ENCODE results near the gene PRKAR1B. TPM values are rescaled to one million over a fixed set of nuclear protein-coding genes. Genes with fewer than 3 reads are reported as not detected.
A peak's percentile ranks its signal among the peaks of the same experiment; 100 is the strongest.

The PRKAR1B gene
- total RNA-seq, 2 donors from 2014 or later = 33.5 to 43.2 TPM

DNA sequence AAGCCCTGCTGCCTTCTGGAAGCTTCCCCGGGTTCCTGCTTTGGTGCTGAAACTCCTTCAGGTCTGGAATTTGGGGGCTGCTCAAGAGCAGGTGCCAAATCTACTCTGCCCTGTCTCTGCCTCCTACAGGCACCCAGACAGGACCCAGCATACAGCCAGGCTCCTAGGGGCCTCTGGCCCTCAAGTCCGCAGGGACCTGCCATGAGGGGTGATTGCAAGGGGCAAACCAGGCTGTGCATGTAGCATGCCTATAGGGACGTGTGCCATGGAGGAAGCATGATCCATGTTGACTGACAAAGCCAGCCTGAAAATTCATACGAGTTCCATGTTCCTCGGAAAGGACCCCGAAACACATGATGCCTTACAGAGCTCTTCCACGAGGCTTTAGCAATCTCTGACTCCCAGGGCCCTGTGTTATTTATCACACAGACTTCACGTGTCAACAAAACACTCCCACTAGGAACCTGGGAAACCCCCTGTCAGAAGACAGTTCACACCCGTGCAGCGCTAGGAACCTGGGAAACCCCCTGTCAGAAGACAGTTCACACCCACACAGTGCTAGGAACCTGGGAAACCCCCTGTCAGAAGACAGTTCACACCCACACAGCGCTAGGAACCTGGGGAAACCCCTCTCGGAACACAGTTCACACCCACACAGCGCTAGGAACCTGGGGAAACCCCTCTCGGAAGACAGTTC is 75.9 kb downstream of the PRKAR1B start:
- H3K4me1 Mint-ChIP-seq = no peaks in the 10 kb centered on the region
- H3K36me3 Mint-ChIP-seq (ENCODE audit: low read depth) = peaks cover 6% of the 10 kb centered on the region
- Histone ChIP-seq H3K4me3 (ENCODE audit: low read length) (no peak overlapping the region), H3K27me3 (ENCODE audit: control insufficient read depth, insufficient read depth, low read length, poor library complexity, severe bottlenecking) (no peaks in the 10 kb centered on the region), H3K9ac (ENCODE audit: extremely low read depth, low read length, poor library complexity, severe bottlenecking) (no peak overlapping the region), H3K9me3 (ENCODE audit: control insufficient read depth, low read length) (peaks cover 41% of the 10 kb centered on the region), H3K27ac (ENCODE audit: low read depth, low read length) (no peak overlapping the region), H3K4me1 (ENCODE audit: control insufficient read depth, insufficient read depth, low read length) (no peaks in the 10 kb centered on the region), H3K36me3 (ENCODE audit: control insufficient read depth, insufficient read depth, low read length) (no peaks in the 10 kb centered on the region)
- H3K4me3 Mint-ChIP-seq = no peak overlapping the region
- peaks cover 7% of the 10 kb centered on the region for H3K9me3 Mint-ChIP-seq
- no peaks in the 10 kb centered on the region for H3K27me3 Mint-ChIP-seq (ENCODE audit: insufficient read depth)
- TF ChIP-seq, protein P1, sequence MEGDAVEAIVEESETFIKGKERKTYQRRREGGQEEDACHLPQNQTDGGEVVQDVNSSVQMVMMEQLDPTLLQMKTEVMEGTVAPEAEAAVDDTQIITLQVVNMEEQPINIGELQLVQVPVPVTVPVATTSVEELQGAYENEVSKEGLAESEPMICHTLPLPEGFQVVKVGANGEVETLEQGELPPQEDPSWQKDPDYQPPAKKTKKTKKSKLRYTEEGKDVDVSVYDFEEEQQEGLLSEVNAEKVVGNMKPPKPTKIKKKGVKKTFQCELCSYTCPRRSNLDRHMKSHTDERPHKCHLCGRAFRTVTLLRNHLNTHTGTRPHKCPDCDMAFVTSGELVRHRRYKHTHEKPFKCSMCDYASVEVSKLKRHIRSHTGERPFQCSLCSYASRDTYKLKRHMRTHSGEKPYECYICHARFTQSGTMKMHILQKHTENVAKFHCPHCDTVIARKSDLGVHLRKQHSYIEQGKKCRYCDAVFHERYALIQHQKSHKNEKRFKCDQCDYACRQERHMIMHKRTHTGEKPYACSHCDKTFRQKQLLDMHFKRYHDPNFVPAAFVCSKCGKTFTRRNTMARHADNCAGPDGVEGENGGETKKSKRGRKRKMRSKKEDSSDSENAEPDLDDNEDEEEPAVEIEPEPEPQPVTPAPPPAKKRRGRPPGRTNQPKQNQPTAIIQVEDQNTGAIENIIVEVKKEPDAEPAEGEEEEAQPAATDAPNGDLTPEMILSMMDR (conservative IDR thresholded peaks at IDR 0.05) = no peak
- DNase-seq = no peak
- H3K27ac Mint-ChIP-seq = no peak overlapping the region
- WGBS, 2 experiments (ENCODE audit: insufficient coverage in 1 of 2, insufficient read length in 1 of 2) = 92 to 98% methylated on average over 9 to 11 of the region's 14 CpGs

DNA sequence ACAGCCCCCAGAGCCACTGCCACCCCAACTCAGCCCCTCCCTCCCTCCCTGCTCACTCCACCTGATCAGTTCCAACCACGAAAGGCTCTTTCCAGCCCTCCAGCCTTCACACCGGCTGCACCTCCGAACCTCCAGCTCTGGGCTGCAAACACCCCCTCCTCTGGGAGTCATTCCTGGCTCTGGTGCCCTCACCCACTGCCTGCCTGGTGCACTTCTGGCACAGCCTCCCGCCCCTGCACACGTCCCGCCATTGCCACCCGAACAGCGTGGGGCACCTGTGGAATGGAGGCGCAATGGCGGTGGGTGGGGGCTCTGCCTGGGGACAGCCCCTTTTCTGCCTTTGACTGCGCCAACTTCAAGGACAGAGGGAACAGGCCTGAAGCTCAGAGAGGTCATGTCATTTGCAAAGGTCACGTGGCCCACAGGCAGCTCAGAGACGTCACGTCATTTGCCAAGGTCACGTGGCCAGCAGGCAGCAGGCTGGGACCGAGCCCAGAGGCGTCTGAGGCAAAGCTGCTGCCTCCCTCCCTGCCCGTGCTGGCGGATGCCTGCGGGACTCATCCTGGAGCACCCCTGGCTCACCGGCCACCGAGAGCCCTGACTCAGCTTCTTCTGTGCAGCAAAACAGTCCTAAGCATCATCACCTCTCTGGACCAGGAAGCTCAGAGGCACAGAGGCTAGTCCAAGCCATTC is 76.6 kb downstream of the PRKAR1B start:
- Histone ChIP-seq H3K9me3 (ENCODE audit: control insufficient read depth, low read length) (peaks cover 34% of the 10 kb centered on the region), H3K27me3 (ENCODE audit: control insufficient read depth, insufficient read depth, low read length, poor library complexity, severe bottlenecking) (no peaks in the 10 kb centered on the region), H3K36me3 (ENCODE audit: control insufficient read depth, insufficient read depth, low read length) (no peaks in the 10 kb centered on the region), H3K4me1 (ENCODE audit: control insufficient read depth, insufficient read depth, low read length) (no peaks in the 10 kb centered on the region), H3K9ac (ENCODE audit: extremely low read depth, low read length, poor library complexity, severe bottlenecking) (no peak overlapping the region), H3K27ac (ENCODE audit: low read depth, low read length) (no peak overlapping the region), H3K4me3 (ENCODE audit: low read length) (no peak overlapping the region)
- no peak for DNase-seq
- Mint-ChIP-seq H3K4me1 (no peaks in the 10 kb centered on the region), H3K9me3 (peaks cover 7% of the 10 kb centered on the region), H3K27ac (no peak overlapping the region), H3K4me3 (no peak overlapping the region), H3K27me3 (ENCODE audit: insufficient read depth) (no peaks in the 10 kb centered on the region), H3K36me3 (ENCODE audit: low read depth) (peaks cover 6% of the 10 kb centered on the region)
- WGBS, 2 experiments (ENCODE audit: insufficient coverage in 1 of 2, insufficient read length in 1 of 2) = 93 to 95% methylated on average over 19 to 22 of the region's 22 CpGs
- TF ChIP-seq, protein P1 (conservative IDR thresholded peaks at IDR 0.05) = no peak

DNA sequence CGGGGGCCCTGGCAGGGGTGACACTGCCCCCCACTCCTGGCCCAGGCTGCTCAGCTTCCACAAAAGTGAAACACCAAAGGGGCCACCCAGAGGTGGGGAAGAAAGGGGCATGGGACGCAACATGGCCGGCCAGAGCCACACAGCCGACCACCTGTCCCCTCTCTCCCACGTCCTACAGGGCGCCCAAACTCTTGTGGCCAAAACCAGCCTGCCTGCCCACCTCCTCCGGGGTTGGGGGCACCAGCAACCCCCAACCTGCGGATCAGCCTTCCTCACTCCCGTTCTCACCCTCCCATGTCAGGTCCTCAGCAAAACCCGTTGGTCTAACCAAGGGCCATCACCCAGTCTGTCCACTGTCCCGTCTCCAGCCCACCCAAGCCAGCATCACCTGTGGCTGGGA is 80.1 kb downstream of the PRKAR1B start:
- Mint-ChIP-seq H3K36me3 (ENCODE audit: low read depth) (peaks cover 14% of the 10 kb centered on the region), H3K27me3 (ENCODE audit: insufficient read depth) (no peaks in the 10 kb centered on the region), H3K4me3 (no peak overlapping the region), H3K9me3 (peaks cover 2% of the 10 kb centered on the region), H3K27ac (peak overlapping the region; percentile 66), H3K4me1 (no peaks in the 10 kb centered on the region)
- no peaks in the 10 kb centered on the region for H3K27me3 ChIP-seq (ENCODE audit: control insufficient read depth, insufficient read depth, low read length, poor library complexity, severe bottlenecking)
- H3K4me1 ChIP-seq (ENCODE audit: control insufficient read depth, insufficient read depth, low read length) = no peaks in the 10 kb centered on the region
- no peaks in the 10 kb centered on the region for H3K36me3 ChIP-seq (ENCODE audit: control insufficient read depth, insufficient read depth, low read length)
- H3K4me3 ChIP-seq (ENCODE audit: low read length) = no peak overlapping the region
- peaks cover 5% of the 10 kb centered on the region for H3K9me3 ChIP-seq (ENCODE audit: control insufficient read depth, low read length)
- H3K9ac ChIP-seq (ENCODE audit: extremely low read depth, low read length, poor library complexity, severe bottlenecking) = no peak overlapping the region
- WGBS, 2 experiments (ENCODE audit: insufficient coverage in 1 of 2, insufficient read length in 1 of 2) = 93 to 97% methylated on average over 8 to 11 of the region's 11 CpGs
- no peak overlapping the region for H3K27ac ChIP-seq (ENCODE audit: low read depth, low read length)
- no peak for DNase-seq
- TF ChIP-seq, protein P1 (conservative IDR thresholded peaks at IDR 0.05) = no peak

All from endodermal cell (in vitro differentiated cells).